Tibial artery (tissue), 4 donors: ENCODE results near the gene ZNF735.

Experiments used
- DNase-seq, 2 donors: peaks; one replicate each; pipeline ENCODE4 v3.0.0-alpha.2; 2019
- H3K27ac ChIP-seq, 2 donors: fragments of 200-600 bp; sonication (generic) in 1 of 2; 1 replicate in 1 of 2; 2 replicates in 1 of 2; pipeline ENCODE4 v1.5.1; 2018 to 2019; ENCODE audit warnings: mild to moderate bottlenecking in 1 of 2
- H3K27me3 ChIP-seq, 2 donors: fragments of 200-600 bp; sonication (generic) in 1 of 2; one replicate each; pipeline versions ENCODE4 v1.5.1 to v1.6.0; 2016 to 2019
- H3K36me3 ChIP-seq, 3 donors: fragments of 200-600 bp; sonication (generic) in 2 of 3; one replicate each; pipeline ENCODE4 v1.5.1; 2016 to 2019; ENCODE audit warnings: mild to moderate bottlenecking in 2 of 3
- H3K4me1 ChIP-seq, 4 donors: fragments of 200-600 bp; sonication (generic) in 2 of 4; 1 replicate in 3 of 4; 2 replicates in 1 of 4; pipeline ENCODE4 v1.5.1; 2016 to 2019
- H3K4me3 ChIP-seq, 2 donors: fragments of 200-600 bp; sonication (generic) in 1 of 2; 1 replicate in 1 of 2; 2 replicates in 1 of 2; pipeline ENCODE4 v1.5.1; 2018 to 2019; ENCODE audit warnings: mild to moderate bottlenecking in 2 of 2
- H3K9me3 ChIP-seq, 3 donors: fragments of 200-600 bp; sonication (generic) in 1 of 3; one replicate each; pipeline ENCODE4 v1.5.1; 2016 to 2019
- CTCF ChIP-seq, 2 experiments: fragments of 200-600 bp in 1 of 2; fragments of 450-650 bp in 1 of 2; IDR thresholded peaks; one replicate each; pipeline ENCODE4 v1.5.1; 2017 to 2019; ENCODE audit warnings: antibody characterized with exemption in 2 of 2, mild to moderate bottlenecking in 1 of 2, moderate library complexity in 1 of 2
- intact Hi-C: fragments of 100-400 bp; cut with DNase I; formaldehyde crosslinking; loops from one replicate; pipeline ENCODE4 v1.15.0; 2023; ENCODE audit warnings: low total_unique reads

ZNF735 gene

DNA sequence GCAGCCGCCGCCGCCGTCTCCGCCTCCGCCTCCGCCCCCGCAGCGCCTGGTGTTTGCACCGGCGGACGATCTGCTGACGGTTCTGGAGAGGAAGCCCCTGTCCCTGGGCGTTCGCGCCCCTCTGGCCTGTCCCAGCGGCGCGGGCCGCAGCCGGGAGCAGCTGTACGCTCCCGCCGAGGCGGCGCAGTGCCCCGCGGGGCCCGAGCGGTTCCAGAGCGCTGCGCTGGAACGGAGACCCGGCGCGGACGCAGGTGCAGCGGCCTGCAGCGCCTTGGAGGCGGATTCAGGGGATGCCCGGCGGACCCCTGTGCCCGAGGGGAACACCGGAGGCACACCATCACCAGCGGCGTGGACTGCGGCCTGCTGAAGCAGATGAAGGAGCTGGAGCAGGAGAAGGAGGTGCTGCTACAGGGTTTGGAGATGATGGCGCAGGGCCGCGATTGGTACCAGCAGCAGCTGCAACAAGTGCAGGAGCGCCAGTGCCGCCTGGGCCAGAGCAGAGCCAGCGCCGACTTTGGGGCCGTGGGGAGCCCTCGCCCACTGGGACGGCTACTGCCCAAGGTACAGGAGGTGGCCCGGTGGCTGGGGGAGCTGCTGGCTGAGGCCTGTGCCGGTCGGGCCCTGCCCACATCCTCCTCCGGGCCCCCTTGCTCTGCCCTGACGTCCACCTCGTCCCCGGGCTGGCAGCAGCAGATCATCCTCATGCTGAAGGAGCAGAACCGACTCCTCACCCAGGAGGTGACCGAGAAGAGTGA is 24.8 kb upstream of the ZNF735 start:
- Histone ChIP-seq H3K4me1 (peaks cover 0 to 17% (median 4%) of the 10 kb centered on the region in 4 donors), H3K9me3 (peaks cover 0 to 10% (median 7%) of the 10 kb centered on the region in 3 donors), H3K36me3 (no peaks in the 10 kb centered on the region), H3K27me3 (peaks cover 0 to 30% of the 10 kb centered on the region in 2 donors), H3K27ac (no peak overlapping the region), H3K4me3 (no peak overlapping the region)
- intact Hi-C loops = no loop called here
- TF ChIP-seq CTCF (IDR thresholded peaks at IDR 0.05) = no peak
- DNase-seq = no peak

DNA sequence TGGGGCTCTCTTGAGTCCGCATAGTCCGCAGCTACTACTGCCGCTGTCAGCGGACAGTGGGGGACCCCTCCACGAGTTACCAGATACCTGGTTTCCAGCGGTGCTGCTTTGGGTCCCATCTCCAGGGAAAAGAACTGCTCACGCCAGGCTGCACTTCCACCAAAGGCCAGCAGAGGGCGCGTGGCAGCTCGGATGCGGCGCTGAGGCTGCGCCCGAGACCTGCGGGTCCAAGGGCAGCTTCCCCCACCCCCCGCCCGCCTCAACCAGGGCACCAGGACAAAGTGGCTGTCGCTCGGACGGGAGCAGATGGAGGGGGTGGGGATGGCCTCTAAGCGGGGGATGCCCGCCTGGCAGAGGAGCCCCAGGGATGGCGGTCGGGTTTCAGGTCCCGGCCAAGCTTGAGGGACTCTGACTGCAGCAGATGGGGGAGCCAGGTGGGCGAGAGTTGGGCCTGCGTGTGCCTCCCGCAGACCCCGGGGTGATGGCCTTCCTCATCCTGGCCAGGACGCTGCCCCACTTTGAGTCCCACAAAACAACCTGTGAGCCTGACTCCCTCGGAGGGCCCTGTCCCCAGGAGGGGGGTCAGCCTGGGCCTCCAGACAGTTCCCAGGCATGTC is 23.8 kb upstream of the ZNF735 start:
- intact Hi-C loops = no loop called here

GRCh38 chr7:64183827-64184372 is 23.1 kb upstream of the ZNF735 start:
- Histone ChIP-seq H3K4me3 (no peak overlapping the region), H3K4me1 (peaks cover 0 to 17% (median 4%) of the 10 kb centered on the region in 4 donors), H3K9me3 (peaks cover 0 to 15% (median 7%) of the 10 kb centered on the region in 3 donors), H3K27ac (no peak overlapping the region), H3K36me3 (no peaks in the 10 kb centered on the region), H3K27me3 (peaks cover 0 to 30% of the 10 kb centered on the region in 2 donors)
- intact Hi-C loops = no loop called here
- DNase-seq = no peak
- TF ChIP-seq CTCF (IDR thresholded peaks at IDR 0.05) = no peak

More for the DNA sequence above, 23.8 kb upstream of the ZNF735 start:
- Histone ChIP-seq H3K27me3 (peaks cover 0 to 30% of the 10 kb centered on the region in 2 donors), H3K9me3 (peaks cover 0 to 15% (median 7%) of the 10 kb centered on the region in 3 donors), H3K4me1 (peaks cover 0 to 17% (median 4%) of the 10 kb centered on the region in 4 donors), H3K27ac (no peak overlapping the region), H3K36me3 (no peaks in the 10 kb centered on the region), H3K4me3 (no peak overlapping the region)
- peak; percentile 70 to 91 for TF ChIP-seq CTCF (IDR thresholded peaks at IDR 0.05)
- DNase-seq = no peak

GRCh38 chr7:64184376-64184775 is 22.6 kb upstream of the ZNF735 start:
- no peak for DNase-seq
- peaks cover 0 to 15% (median 7%) of the 10 kb centered on the region in 3 donors for H3K9me3 ChIP-seq
- no peak for TF ChIP-seq CTCF (IDR thresholded peaks at IDR 0.05)
- H3K4me1 ChIP-seq = peaks cover 0 to 17% (median 4%) of the 10 kb centered on the region in 4 donors
- no peaks in the 10 kb centered on the region for H3K36me3 ChIP-seq
- no peak overlapping the region for H3K27ac ChIP-seq
- H3K27me3 ChIP-seq = peaks cover 0 to 30% of the 10 kb centered on the region in 2 donors
- intact Hi-C loops = no loop called here
- no peak overlapping the region for H3K4me3 ChIP-seq

DNA sequence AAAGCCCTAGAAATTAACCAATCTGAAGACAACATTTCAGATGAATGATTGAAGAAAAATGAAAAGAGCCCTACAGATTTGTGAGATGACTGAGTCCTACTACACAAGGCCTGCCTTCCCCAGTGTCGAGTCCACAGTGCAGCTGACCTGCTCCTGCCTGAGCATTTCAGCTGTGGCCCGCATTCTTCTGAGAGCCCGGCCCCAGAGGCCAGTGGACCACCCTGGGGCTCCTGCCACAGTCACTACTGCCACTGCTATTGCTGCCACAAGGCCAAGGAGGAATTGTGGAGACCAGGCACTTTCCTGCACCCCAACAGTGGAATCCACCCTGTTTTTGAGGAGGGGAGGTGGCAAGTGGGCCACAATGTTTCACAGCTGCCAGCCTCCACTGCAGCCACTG is 19.6 kb upstream of the ZNF735 start:
- peaks cover 0 to 8% (median 3%) of the 10 kb centered on the region in 4 donors for H3K4me1 ChIP-seq
- no peak for TF ChIP-seq CTCF (IDR thresholded peaks at IDR 0.05)
- peaks cover 0 to 10% (median 7%) of the 10 kb centered on the region in 3 donors for H3K9me3 ChIP-seq
- intact Hi-C loops = no loop called here
- H3K27ac ChIP-seq = no peak overlapping the region
- H3K4me3 ChIP-seq = no peak overlapping the region
- DNase-seq = no peak
- H3K27me3 ChIP-seq = peaks cover 0 to 14% of the 10 kb centered on the region in 2 donors
- H3K36me3 ChIP-seq = no peaks in the 10 kb centered on the region
